Epithelial cell of prostate (primary cell): ENCODE measurements around the gene GLIS1.

Source experiments
- DNase-seq: peaks from one replicate; pipeline ENCODE4 v3.0.0-alpha.2; 2011; ENCODE audit warnings: low read depth, low spot score
- H3K27ac ChIP-seq: fragments of 450-650 bp; 2 replicates; pipeline ENCODE4 v1.5.1; 2017; ENCODE audit warnings: mild to moderate bottlenecking

The GLIS1 gene

DNA sequence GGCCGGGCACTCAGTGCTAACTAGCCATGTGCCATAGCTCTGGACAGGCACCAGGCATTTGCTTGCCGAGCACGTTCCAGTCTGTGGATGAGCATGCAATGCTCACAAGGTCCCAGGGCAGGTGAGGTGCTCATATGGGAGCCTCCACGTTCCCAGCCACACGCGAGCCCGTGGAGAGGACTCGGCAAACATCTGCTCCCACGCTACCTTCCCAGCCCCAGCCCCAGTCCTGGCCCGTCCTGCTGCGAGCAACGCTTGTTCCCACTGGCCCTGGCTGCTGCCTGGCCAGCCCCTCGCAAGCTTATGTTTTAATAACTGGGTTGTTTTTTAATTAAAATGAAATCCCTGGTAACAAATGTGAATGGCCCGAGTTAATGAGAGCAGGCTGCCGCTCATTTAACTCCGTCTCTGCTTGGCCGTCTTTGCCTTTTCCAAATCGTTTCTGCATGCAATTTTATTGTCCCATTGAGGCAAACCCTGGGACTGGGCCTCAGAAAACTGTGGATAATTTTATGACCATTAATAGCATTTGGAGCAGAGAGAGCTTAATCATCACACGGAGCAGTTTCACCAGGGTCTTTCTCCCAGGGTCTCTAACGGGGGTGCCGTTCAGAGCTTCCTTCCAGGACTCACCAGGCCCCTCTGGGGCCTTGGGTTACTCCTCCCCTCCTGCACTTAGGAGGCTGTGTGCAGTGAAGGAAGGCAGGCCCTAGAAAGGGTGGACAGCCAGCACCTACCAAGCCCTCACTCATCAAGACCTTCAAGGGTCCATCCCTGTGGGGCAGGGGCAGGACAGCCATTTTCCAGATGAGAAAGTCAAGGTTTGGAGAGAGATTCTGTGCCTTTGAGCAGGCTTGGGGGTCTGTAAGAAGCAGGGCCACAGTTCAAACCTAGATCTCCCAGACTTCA lies 136.8 kb downstream of the GLIS1 start:
- H3K27ac ChIP-seq = no peak overlapping the region
- no peak for DNase-seq

DNA sequence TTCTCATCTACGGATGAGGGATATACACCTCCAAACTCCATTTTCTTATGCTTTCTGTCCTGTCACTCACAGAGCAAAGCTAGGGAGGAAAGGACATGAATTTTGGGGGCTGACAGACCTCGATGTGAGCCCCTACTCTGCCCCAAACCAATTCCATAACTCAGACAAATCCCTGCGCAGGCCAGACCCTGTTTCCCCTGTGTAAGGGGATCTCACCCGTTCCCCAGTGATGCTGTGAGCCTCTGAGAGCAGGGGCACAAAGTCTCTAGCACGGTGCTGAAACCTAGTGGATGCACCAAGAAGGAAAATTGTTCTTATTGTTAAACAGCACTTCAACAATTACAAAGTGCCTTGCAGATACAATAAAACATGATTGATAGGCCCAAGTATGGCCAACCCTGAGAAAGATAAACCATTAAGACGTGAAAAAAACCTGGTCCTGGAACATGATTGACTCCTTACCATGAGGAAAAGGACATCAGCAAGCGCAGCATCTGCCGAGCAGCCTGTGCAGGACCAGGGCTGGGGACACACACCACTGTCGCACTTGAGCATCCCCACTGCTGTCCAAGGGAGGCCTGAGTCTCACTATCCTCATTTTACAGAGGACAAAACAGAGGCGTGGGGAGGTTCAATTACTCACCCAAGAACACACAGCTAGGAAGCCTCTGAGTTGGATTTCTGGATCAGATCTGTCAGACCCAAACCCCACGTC lies 137.8 kb downstream of the GLIS1 start:
- no peak for DNase-seq
- H3K27ac ChIP-seq = no peak overlapping the region

DNA sequence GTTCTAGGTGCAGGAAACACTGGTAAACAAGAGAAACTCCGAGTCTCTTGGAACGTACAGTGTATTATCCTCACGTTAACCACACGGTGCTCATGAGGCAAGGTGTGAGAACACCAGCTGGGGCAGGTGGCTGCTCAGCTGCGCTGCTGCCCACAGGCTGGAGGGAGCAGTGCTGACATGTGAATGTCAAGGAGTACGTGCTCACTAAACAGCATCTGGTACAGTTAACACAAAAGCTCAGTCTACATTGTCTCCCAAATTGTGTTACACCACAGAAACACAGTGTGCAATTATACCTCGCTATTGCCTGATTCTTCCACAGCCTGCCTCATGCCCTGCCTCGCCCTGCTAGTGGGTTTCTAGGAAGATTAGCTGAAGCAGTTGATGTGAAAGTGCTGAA lies 138.4 kb downstream of the GLIS1 start:
- no peak for DNase-seq

DNA sequence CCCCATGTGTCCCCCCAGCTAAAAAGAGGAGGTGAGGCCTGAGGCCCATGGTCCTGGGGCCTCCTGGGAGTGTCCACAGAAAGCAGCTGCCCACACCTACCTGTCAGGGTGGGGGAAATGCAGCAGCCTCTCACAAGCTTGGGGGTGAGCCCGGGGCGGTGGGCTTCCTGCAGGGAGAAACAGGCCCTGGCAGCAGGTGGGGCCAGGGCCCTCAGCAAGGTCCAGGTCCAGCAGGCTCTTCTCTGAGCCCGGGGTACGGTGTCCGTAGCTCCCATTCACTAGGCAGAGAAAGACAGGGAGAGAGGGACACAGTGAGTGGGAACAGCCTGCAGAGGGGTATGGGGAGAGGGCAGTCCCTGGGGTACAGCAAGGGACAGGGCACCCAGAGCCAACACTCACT lies 139.0 kb downstream of the GLIS1 start:
- H3K27ac ChIP-seq = no peak overlapping the region

More for the DNA sequence above, 138.4 kb downstream of the GLIS1 start:
- H3K27ac ChIP-seq = no peak overlapping the region

DNA sequence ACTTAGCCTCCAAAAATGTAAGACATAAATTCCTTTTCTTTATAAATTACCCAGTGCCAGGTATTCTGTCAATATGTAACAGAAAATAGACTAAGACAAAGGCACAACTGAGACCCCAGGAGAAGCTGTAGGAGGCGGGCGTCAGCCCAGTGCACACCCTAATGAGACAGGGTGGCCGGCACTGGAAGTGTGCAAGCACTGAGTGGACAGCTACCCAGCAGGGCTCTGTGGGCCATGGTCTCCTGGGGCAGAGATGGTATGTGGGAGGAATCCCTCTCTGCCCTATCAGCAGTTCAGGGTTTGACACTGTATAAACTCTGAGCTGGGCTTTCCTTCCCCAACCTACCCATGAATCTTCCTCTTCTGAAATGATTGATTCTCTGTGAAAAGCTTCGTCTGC lies 139.5 kb downstream of the GLIS1 start:
- DNase-seq = no peak
- no peak overlapping the region for H3K27ac ChIP-seq

More for the DNA sequence above, 139.0 kb downstream of the GLIS1 start:
- DNase-seq = no peak

DNA sequence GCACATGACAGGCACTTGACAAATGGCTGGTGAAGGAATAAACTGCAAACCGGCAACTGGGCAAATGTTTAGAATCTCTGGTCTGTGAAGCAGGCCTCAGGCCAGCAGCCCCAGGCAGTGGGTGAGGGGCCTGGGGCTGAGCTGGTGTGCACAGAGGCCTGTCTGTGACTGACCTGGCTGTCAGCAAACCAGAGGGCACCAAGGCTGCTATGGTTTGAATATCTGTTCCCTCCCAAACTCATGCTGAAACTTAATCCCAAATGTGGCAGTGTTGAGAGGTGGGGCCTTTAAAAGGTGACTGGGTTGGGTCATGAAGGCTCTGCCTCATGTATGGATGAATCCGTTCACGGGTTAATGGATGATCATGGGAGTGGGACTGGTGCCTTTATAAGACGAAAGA lies 140.0 kb downstream of the GLIS1 start:
- no peak for DNase-seq
- H3K27ac ChIP-seq = no peak overlapping the region

DNA sequence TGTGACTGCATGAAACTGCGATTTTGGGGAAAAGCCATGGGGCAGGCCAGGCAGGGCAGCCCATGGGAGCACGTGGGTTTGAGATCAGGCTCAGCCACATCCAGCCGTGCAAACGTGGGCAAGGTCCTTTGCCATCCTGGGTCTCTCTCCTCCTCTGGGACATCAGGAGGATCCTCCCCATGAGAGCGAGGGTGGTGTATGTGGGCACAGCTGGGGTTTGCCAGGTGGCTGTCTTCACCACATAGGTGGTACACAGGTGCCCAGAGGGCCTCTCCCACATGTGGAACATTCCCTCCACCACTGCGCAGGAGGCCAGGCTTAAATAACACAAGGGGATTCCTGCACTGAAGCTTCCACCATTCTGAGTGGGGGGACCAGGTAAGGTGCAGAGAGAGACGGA lies 143.1 kb downstream of the GLIS1 start:
- no peak for DNase-seq
- H3K27ac ChIP-seq = no peak overlapping the region

DNA sequence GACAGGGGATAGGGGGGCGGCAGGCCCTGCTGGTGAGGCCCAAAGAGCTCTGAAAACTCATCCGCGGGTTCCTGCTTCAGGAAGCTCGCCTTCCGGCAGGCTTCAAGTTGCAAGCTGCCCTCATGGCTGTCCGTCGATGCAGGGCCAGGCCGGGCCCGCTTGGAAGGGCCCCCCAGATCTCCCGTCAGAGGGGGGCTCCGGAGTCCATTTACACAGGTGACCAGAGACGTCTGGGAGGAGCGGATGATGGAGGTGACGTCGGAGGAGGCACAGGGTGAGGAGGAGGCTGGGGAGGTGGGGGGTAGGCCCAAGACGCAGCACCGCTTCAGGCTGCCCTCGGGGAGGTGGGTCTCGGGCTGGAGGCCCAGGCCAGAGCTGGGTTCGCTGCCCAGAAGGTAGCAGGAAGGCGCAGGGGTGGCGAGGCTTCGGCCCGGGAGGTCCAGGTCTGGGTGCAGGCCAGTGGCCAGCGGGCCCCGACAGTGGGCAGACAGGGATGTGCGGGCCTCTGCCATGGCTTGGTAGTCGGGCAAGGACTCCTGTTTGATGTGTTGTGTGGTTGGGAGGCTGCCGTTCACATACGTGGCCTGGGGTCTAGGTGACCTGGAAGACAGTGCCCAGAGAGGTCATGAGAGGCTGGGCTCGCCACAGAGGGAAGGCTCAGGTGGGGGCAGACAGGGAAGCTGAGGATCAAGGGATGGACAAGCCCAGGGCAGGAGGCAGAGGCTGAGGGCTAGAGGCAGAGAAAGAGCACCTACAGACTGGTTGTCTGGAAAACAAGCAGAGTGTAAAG lies 144.4 kb downstream of the GLIS1 start:
- DNase-seq = no peak
- no peak overlapping the region for H3K27ac ChIP-seq

DNA sequence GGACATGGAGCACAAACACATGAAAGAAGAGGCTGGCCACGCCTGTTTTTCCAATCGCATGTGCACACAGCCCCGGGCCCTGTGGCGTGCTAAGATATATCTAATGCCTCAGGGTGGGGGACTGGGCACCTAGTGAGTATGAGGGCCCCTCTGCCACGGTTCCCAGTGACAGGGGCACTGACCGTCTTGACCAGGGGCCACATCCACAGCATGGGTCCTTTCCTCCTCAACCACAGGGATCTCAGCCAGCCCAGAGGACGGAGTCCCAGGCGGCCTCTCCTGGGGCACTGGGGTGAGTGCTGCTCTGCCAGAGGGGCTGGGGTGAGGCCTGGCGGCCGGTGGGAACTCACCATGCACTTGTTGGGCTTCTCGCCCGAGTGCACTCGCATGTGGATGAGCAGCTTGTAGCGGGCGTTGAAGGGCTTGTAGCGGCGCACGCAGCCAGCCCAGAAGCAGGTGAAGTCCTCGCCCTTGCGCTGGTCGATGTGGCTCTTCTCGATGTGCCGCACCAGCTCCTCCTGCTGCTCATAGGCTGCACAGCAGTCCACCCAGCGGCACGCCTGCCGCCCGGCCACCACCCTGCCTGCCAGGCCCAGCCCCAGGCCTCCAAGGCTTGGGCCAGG lies 145.1 kb downstream of the GLIS1 start:
- no peak for DNase-seq
- no peak overlapping the region for H3K27ac ChIP-seq

DNA sequence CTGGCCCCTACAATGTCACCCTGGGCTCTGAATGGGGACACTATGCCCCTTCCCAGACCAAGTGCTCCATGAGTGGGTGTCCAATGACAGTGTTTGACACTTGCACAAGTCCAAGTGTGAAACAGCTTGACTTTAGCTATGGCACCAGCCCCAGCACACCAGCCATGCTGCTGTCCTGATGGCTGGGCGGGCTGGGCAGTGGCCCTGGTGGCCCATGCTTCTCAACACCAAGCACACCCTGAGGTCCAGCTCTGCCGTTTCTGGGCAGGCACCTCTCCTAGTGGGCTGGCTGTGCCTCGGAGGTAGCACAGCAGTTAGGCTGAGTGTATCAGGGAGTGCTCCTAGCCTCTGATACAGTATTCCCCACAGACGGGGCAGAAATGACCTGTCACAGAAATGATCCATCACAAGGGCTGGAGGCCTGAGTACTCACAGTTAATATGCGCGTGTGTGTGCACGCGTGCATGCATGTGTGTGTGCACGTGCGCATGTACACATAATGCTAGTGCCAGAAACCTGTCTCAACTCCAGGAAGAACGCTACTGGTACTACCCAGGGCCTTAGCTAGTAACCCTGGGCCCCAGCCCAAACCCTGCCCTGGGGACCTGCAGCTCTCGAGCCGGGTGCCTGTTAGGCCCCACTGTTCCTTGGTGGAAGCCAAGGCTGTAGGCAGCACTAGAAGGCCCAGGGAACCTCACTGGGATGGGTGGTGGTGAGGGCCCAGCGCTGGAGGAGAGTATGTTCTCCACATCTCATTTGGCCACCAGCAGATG lies 145.8 kb downstream of the GLIS1 start:
- H3K27ac ChIP-seq = no peak overlapping the region
- DNase-seq = no peak

DNA sequence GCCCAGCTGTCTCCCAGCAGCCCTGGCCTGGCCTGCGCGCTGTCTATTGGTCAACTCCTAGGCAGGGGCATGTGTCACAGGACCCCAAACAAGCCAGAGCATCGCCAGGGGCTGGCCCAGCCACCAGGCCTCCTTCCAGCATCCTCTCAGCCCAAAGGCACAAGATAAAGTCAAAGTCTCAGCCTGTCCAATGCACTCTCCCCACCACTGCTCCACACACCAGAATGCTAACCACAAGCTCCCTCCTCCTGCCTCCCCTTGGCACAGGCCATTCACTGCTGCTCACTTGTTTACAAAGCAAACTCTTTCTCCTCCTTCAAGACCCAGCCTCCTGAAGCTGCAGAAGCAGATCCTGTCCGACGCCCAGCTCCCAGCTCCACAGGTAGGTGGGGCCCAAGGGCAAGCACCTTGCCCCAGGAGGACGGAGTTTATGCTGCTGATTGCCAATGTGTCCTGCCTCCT lies 146.4 kb downstream of the GLIS1 start:
- no peak overlapping the region for H3K27ac ChIP-seq
- DNase-seq = peak; percentile 14

DNA sequence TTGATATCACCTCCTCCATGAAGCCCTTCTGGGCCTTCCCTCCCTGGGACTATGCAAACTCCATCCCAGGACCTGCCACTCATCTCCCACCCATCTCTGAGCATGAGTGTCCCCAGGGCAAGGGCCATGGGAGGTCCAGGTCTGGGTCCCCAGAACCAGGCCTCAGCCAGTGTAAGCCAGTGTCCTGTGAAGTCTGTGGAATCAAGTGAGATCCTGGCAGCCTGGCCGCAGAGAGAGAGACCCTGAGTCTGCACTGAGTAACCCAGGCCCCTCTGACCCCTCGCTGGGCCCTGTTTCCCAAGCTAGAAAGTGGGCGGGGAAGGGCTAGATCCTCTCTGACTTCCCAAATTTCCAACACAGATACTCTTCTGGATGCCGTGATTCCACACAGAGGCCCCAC lies 147.0 kb downstream of the GLIS1 start:
- DNase-seq = no peak
- H3K27ac ChIP-seq = no peak overlapping the region

DNA sequence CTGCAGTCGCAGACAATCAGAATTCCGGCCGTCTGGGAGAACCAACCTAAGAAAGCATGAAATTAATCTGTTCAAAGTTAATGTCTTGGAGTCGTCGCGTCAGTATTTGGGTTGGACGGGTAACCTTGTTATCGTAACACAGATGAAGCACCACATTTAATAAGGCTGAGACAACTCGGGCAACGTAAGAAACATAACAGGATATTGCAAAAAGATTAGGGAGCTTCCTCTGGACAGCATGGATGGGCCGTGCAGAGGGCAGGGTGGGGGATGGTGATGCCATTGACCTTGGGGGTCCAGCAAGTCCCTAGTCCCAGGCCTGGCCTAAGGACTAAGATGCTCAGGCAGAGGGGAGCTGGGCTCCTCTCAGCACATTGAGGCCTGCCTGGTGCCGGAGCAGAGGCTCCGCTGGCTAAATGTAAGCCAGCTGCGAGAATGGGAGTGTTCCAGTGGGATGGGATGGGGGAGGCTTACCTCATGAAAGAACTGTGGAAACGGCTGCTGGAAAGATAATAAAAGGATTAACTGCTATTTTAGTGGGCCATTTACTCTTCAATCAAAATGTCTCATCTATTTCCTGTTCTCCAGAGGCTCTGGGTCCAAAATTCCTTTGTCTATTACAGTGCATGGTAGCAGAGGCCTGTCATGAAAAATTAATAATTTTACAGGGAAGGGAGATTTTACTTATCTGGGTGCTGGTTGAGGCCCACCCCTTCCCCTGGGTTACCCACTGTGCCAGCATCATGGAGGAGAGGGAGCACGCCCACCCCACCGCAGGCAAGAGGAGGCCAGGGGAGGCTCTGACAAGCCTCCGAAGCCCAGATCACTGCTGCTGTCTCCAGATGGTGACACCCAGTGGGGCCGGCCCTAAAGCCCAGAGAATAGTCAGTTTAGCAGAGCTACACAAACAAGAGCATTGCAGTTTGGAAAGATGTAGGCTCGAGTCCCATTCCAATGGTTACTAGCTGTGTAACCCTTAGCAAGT lies 148.1 kb downstream of the GLIS1 start:
- H3K27ac ChIP-seq = no peak overlapping the region
- DNase-seq = no peak

DNA sequence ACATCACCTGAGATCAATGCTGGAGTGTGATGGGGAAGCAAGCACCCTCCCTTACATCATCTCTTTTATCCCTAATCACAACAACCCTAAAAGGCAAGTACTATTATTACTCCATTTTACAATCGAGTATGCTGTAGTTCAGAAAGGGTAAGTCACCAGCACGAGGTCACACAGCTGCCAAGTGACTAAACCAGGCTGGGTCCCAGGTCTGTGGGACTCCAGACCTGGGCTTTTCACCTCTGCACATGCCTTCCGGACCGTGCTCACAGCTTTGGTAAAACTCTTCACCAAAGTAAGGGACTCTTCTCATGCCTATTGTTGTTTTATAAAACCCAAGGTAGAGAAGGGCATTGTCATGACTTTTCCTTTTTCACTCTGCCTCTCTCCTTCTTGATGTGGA lies 148.9 kb downstream of the GLIS1 start:
- no peak for DNase-seq
- H3K27ac ChIP-seq = no peak overlapping the region

DNA sequence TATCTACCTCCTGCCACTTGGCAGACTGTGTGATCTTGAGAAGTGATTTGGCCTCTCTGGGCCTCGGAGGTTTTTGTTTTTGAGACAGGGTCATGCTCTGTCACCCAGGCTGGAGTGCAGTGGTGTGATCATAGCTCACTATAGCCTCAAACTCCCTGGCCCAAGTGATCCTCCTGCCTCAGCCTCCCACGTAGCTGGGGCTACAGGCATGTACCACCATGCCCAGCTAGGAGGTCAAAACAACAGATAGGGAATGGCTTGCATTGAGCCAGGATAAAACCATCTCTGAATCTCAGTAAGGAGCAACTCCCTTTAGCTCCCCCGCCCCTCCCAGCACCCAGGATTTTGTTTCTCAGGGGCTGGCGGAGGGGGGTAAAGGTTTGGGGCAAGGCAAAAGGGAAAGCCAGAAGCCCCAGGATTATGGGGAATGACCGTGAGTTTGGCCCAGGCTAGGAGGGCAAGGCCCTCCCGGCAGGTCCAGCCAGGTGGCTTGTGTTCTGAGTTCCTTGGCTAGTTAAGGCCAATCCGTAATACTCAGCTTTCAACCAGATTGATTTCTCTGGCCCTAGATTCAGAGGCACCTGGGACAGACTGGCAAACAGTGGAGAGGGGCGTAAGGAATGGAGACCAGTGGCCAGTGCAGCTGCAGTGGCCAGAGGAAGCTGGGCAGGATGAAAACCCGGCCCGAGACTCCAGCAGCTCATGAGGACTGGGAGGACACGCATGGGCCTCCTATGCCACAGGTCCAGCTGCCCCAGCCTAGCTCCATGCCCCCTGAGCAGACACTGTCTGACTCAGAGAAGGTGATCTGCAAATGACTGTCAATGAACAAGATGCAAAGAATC lies 149.7 kb downstream of the GLIS1 start:
- H3K27ac ChIP-seq = no peak overlapping the region
- no peak for DNase-seq

DNA sequence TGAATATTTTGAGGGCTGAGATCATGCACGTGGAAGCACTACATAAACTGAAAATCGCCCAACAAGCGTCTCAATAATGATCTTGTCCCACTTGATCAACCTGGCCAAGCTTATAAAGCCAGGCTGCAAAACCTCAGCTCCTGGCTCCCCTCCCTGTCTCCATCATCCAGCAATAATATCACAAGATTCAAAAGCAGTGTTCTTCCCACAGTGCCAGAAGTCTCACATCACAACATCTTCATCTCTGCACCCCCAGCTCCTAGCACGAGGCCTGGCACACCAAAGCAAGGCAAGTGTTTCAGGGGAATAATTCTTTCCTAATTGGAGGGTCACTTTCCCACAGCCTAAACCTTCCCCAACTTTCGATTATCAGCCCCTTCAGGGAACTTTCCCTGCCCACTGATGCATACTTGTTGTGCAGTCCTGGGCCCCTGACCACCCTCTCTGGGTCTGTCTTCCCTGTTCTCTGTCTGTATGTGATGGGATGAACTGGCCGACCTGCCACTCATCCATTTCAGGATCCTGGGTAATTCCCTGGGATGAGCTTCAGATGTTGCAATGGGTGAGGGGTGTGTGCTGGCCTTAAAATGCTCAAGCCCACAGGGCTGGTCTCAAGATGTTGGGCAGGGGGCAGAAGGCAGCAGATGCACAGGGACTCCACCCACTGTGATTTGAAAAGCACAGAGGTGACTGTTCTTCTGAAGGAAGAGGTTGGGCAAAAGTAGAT lies 150.7 kb downstream of the GLIS1 start:
- no peak overlapping the region for H3K27ac ChIP-seq
- no peak for DNase-seq
